Measurements from ENCODE around the gene THUMPD1.
A peak's percentile ranks its signal among the peaks of the same experiment; 100 is the strongest.
"Not testable (repeated sequence)": the region's sequence is repeated elsewhere in the genome, so short reads cannot be mapped to it uniquely, and the experiment has no call there.

THUMPD1 gene

DNA sequence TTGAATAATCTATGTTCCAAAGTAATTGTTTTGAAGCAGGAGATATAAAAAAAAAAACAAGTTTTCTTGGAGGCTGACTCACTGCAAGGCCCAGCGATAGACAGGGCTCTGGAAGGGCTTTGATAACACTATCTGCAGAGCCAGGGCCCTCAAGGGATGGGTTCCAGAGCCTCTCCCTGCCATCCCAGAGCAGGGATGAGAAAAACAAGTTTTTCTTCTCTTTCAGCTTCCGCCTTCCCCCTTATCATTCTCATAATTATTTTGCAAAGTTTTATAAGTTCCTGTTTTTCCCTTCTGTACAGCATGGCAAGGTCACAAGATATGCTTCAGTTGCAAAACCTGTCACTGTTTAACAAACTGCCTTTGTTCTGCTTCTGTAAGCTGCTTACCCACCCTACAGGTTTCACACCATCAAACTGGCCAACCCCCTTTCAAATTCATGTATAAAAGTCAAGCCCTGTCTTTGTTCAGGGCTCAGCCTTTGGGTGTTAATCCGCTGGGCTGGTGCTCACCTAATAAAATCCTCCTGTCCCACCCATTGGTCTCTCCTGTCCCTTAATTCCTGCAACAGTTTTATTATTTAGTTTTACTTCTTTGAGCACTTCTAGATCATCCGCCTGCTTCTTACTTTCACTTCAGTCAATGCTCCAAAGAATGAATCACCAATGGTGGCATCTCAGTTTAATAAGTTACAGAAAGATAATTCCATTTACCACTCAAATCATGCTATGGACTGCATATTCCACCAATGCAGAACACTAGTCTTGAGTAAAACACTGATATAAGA is 5.6 kb upstream of the THUMPD1 start:
- no peak for DNase-seq

- no peak for DNase-seq
These were observed 4.8 kb upstream of the THUMPD1 start for GRCh38 chr16:20746461-20746860.

DNA sequence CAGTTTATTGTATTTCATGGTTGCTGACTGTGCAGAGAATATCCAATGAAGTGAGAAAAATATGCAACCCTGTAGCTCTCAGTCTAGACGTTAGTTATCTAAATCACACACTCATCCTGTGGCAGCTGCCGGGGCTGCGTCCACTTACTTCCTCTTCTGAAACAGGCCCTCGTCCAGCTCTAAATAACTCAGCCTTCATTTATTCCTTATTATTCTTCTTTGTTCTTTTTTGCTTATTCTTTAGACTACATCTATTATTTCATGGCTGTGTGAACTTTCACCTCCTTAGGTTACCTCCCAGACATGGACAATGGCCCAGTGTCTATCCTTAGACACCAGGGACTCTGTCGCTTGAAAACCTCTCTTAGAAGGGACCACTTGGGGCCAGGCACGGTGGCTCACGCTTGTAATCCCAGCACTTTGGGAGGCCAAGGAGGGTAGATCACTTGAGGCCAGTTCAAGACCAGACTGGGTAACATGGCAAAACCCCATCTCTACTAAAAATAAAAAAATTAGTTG is 3.4 kb upstream of the THUMPD1 start:
- DNase-seq, result no peak

- no peak for DNase-seq
These were observed 2.0 kb upstream of the THUMPD1 start for GRCh38 chr16:20743591-20743990.

GRCh38 chr16:20740901-20741521 is 607 bp downstream of the THUMPD1 start:
- DNase-seq, result peak; percentile 90

DNA sequence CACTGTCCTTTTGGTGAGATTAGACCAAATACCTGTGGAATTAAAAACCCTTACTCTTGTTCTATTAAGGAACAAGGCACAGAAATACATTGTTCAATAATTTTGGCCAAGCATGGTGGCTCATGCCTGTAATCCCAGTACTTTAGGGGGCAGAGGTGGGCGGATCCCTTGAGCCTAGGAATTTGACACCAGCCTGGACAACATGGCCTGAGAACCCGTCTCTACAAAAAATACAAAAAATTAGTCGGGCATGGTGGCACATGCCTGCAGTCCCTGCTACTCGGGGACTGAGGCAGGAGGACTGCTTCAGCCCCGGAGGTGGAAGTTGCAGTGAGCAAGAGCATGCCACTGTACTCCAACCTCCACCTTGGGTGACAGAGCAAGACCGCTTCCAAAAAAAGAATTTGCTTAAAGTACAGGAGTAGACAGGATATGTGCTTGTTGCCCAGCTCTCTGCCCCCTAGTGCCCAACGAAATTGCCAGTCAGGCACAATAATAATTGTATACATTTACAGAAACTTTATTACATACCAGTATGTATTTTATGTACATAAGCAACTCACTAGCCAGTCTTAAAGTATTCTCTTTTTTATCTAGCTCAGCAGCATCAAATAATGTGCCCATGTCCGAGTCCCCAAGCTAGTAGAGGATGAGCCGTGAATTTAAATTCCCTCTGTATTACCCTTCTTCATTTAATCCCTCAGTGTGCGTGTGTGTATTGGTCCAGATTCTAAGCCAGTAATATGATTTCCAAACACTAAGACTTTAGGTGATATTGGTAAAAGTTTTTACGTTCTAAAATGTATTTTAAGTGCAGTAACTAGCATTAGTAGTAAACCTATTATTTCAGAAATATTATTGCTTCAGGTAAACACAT is 1.4 kb downstream of the THUMPD1 start:
- no peak for DNase-seq

DNA sequence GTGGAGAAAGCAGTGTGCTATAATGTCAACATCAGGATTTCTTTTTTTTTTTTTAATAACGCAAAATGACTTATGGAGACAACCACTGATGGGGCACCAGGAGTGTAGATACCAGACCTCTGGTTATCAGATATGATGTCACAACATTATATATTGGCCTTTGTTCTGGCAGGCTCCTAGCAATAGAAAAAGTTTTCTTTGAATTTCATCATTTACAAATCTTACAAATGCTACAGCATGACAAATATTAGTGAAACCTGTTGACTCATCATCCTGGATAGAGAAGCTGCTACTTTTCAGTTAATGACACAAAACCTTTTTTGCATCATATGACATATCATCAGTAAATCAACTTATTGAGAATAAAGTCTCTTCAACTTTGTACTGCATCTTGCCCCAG is 6.1 kb downstream of the THUMPD1 start:
- DNase-seq, result no peak

- DNase-seq, result no peak
These were observed 6.8 kb downstream of the THUMPD1 start for GRCh38 chr16:20734782-20735181.

- DNase-seq, result no peak
These were observed 7.6 kb downstream of the THUMPD1 start for GRCh38 chr16:20734056-20734455.

DNA sequence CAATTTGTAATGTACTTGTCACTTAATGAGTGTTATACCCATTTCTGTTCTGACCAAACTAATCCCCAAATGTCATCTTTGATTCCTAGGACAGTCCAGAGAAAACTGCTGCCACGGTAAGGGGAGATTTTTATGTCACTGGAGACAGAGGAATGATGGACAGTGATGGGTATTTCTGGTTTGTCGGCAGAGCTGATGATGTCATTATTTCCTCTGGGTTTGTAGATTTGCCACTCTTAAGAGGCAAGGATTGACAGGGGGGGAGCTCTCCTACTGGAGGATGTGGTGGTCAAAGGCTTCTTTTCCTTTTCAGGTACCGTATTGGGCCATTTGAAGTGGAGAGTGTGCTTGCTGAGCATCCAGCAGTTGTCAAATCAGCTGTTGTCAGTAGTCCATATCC is 12.5 kb downstream of the THUMPD1 start:
- DNase-seq, result no peak

DNA sequence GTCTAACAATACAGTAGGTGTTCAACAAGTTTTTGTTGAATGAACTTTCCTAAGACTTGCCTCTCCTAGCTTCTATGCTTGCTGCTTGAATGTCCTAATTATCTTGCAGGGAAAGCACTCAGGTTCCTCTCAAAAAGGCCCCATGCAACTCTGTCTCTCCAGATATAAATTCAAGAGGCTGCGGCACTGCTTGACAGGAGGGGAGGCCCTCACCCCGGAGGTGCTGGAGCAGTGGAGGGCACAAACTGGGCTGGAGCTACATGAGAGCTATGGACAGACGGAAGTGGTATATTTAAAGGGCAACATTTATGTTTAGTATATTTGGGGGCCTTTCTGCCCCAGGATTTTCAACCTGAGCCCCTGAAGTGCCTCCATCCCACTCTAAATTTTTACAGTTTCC is 14.4 kb downstream of the THUMPD1 start:
- DNase-seq, result no peak

DNA sequence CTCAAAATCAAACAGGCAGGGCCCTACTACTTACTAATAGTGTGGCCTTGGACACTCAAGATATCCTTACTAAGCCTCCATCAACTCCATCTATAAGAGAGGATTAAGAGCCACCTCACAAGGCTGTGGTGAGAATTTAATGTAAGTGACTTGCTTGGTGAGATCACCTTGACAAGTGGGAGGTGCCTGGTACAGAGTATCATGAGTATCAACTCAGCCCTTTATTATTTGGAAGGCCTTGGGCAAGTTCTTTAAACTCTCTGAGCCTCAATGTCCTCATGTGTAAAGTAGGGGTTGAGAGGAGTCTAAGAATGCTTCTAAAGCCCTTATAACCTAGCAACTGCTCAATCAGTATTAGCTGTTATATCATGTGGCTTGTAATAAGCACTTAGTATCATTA is 15.0 kb downstream of the THUMPD1 start:
- DNase-seq, result no peak

- DNase-seq, result no peak
These were observed 21.4 kb downstream of the THUMPD1 start for GRCh38 chr16:20720251-20720650.

DNA sequence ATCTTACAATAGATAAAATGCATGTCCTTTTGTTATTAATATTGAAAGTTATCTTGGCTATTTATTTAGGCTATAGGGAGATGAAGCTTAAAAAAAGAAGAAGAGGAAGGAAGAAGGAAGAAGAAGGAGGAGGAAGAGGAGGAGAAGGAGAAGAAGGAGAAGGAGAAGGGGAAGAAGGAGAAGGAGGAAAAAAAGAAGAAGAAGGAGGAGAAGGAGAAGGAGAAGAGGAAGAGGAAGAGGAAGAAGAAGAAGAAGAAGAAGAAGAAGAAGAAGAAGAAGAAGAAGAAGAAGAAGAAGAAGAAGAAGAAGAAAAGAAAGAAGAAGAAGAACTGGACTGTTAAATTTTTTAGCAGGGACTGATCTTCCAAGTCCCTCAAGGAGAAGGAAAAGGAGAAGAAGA is 23.9 kb downstream of the THUMPD1 start:
- DNase-seq, result not testable (repeated sequence)

GRCh38 chr16:20711277-20711911 is 30.2 kb downstream of the THUMPD1 start:
- no peak for DNase-seq

DNA sequence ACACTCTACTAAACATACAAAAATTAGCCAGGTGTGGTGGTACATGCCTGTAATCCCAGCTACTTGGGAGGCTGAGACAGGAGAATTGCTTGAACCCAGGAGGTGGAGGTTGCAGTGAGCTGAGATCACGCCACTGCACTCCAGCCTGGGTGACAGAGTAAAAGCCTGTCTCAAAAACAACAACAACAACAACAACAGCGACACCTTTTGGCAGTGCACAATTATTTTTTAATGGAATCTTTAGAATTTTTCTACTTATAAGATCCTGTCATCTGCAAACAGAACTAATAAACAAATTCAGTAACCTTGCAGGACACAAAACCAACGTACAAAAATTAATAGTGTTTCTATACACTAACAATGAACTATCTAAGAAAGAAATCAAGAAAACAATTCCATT is 33.5 kb downstream of the THUMPD1 start:
- not testable (repeated sequence) for DNase-seq

GRCh38 chr16:20707461-20707860 is 34.2 kb downstream of the THUMPD1 start:
- DNase-seq, result no peak

DNA sequence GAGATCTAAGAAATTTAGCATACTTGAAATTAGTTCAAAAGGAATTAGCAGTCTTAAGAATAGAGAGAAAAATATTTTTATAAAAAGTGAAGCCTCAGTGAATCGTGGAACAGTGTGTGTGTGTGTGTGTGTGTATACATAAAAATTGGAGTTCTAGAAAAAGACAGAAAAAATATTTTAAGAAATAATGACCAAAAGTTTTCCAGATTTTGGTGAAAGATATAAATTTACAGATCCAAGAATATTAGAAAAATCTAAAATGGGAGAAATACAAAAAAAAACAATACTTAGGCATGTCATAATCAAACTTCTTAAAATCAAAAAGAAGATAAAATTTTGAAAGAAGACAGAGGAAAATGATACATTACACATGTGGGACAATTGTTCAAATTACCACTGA is 35.6 kb downstream of the THUMPD1 start:
- DNase-seq, result not testable (repeated sequence)

DNA sequence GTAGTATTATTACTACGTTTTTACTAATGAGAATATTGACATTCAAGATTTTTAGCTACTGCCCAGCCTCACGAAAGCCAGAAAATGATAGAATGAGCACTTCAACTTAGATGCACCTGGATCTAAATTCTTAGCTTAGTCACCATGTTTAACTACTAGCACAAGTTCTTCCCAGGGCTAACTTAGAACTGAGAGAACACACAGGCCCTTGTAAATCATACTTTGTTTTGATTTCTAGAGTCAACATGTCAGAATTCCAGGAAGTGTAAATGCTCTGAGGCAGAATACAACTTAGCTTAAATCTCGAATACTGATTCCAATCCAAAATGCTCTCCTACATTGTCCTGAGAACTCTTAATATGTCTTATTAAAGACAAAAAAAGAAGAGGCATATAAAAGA is 37.3 kb downstream of the THUMPD1 start:
- no peak for DNase-seq

GRCh38 chr16:20701692-20702091 is 39.9 kb downstream of the THUMPD1 start:
- DNase-seq, result not testable (repeated sequence)

GRCh38 chr16:20696618-20697017 is 45.0 kb downstream of the THUMPD1 start:
- DNase-seq, result no peak

GRCh38 chr16:20695024-20695423 is 46.6 kb downstream of the THUMPD1 start:
- DNase-seq, result no peak

DNA sequence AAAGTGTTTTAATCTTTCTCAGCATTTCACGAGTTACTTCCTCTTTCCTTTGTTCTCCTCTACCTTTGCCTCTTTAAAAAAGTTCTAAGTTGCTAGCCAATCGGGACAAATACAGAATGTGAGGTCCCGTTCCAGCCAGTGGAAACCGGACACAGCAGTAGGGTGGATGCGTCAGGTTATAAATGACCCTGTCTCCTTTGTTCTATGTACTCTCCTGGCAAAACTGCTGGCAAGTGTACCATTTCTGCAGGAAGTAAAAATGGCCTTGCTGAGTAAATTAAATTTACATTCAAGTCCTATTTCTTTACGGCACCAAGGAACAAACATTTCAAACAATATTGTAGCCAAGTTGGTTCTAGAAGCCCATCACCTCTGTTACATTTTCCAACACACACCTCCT is 47.5 kb downstream of the THUMPD1 start:
- DNase-seq, result not testable (repeated sequence)
